ENCODE results near the gene ATP5MC2.

DNA sequence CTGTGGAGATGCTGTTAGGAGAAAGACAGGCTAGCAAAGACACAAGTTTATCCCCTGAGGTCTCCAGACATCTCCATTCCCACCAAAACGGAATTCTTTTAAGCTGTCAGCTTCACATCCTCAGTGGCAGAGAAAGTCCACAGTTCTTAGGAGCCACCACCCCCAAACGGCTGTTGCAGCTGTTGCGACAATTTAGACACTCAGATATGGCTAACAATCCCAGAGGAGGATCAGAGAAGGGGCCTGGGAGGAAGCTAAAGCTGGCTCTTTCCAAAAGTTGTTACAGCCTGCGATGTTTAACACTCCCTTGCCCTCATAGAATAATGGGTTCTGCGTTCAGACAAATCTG lies 1.9 kb upstream of the ATP5MC2 start:
- TF ChIP-seq, protein P1, sequence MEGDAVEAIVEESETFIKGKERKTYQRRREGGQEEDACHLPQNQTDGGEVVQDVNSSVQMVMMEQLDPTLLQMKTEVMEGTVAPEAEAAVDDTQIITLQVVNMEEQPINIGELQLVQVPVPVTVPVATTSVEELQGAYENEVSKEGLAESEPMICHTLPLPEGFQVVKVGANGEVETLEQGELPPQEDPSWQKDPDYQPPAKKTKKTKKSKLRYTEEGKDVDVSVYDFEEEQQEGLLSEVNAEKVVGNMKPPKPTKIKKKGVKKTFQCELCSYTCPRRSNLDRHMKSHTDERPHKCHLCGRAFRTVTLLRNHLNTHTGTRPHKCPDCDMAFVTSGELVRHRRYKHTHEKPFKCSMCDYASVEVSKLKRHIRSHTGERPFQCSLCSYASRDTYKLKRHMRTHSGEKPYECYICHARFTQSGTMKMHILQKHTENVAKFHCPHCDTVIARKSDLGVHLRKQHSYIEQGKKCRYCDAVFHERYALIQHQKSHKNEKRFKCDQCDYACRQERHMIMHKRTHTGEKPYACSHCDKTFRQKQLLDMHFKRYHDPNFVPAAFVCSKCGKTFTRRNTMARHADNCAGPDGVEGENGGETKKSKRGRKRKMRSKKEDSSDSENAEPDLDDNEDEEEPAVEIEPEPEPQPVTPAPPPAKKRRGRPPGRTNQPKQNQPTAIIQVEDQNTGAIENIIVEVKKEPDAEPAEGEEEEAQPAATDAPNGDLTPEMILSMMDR (IDR thresholded peaks at IDR 0.05 in 4 of 5, conservative IDR thresholded peaks at IDR 0.05 in 1 of 5), result no peak
- TF ChIP-seq POLR2A (IDR thresholded peaks at IDR 0.05), result no peak

All from gastrocnemius medialis (tissue), 4 donors.